HEK293 (cell line): ENCODE measurements around the gene ADAMTS13.

Source experiments
- CTCF ChIA-PET: fragments of 350-600 bp; formaldehyde crosslinking; extraction: SDS; loops from one replicate; lab custom pipeline; 2021; ENCODE audit warnings: antibody characterized with exemption; lab: Yijun Ruan, JAX
- POLR2A ChIA-PET: fragments of 300-600 bp; formaldehyde crosslinking; extraction: SDS; loops from one replicate; lab custom pipeline; 2020; ENCODE audit warnings: antibody characterized with exemption, inconsistent platforms; lab: Yijun Ruan, JAX
- H3K27ac ChIP-seq: fragments of 200-500 bp; sonication (Bioruptor generic); 2 replicates; pipeline ENCODE4 v1.5.1; 2014; ENCODE audit warnings: low read depth, low read length, control low read depth, inconsistent platforms; ENCODE audit errors: extremely low read depth
- H3K36me3 ChIP-seq, 2 experiments: fragments of 200-500 bp in 1 of 2; sonication (Bioruptor generic) in 1 of 2; 1 replicate in 1 of 2; 2 replicates in 1 of 2; pipeline ENCODE4 v1.5.1; 2014 to 2017; ENCODE audit warnings: inconsistent platforms in 2 of 2, low read length in 2 of 2; ENCODE audit not compliant: control insufficient read depth in 2 of 2, insufficient read depth in 1 of 2
- H3K4me1 ChIP-seq: fragments of 200-500 bp; sonication (Bioruptor generic); 2 replicates; pipeline ENCODE4 v1.5.1; 2014; ENCODE audit warnings: mild to moderate bottlenecking, low read length, inconsistent platforms; ENCODE audit not compliant: control insufficient read depth, insufficient read depth
- H3K4me3 ChIP-seq: 2 replicates; pipeline ENCODE4 v1.5.1; 2011; ENCODE audit warnings: low read depth, mild to moderate bottlenecking, control low read depth, low read length, moderate library complexity
- H3K9me3 ChIP-seq: fragments of 200-500 bp; sonication (Bioruptor generic); 2 replicates; pipeline ENCODE4 v1.5.1; 2014; ENCODE audit warnings: low read depth, low read length, inconsistent platforms; ENCODE audit not compliant: control insufficient read depth, insufficient read depth
- BCL11A ChIP-seq: fragments of 450-650 bp; formaldehyde crosslinking; IDR thresholded peaks from 2 replicates; pipeline ENCODE4 v1.5.1; 2016; ENCODE audit warnings: low read depth, missing biosample characterization, missing genetic modification characterization
- KLF16 ChIP-seq: fragments of 450-650 bp; formaldehyde crosslinking; IDR thresholded peaks from 2 replicates; pipeline ENCODE4 v1.5.1; 2017; ENCODE audit warnings: missing biosample characterization, missing genetic modification characterization
- KLF9 ChIP-seq: fragments of 450-650 bp; formaldehyde crosslinking; IDR thresholded peaks from 2 replicates; pipeline ENCODE4 v1.5.1; 2016; ENCODE audit warnings: missing biosample characterization, missing genetic modification characterization, low read depth
- MEIS1 ChIP-seq: sonication (generic); formaldehyde crosslinking; IDR thresholded peaks from 2 replicates; pipeline ENCODE4 v1.8.1; 2022; ENCODE audit warnings: missing genetic modification reagents, mild to moderate bottlenecking, borderline replicate concordance
- OVOL3 ChIP-seq: fragments of 450-650 bp; formaldehyde crosslinking; IDR thresholded peaks from 2 replicates; pipeline ENCODE4 v1.5.1; 2016; ENCODE audit warnings: missing biosample characterization, missing genetic modification characterization
- PRDM1 ChIP-seq: fragments of 450-650 bp; formaldehyde crosslinking; IDR thresholded peaks from 2 replicates; pipeline ENCODE4; 2016; ENCODE audit warnings: missing biosample characterization, missing genetic modification characterization
- PRDM2 ChIP-seq: fragments of 450-650 bp; formaldehyde crosslinking; IDR thresholded peaks from 2 replicates; pipeline ENCODE4 v1.5.1; 2016; ENCODE audit warnings: missing biosample characterization, missing genetic modification characterization, borderline replicate concordance
- ZNF140 ChIP-seq: fragments of 450-650 bp; formaldehyde crosslinking; IDR thresholded peaks from 2 replicates; pipeline ENCODE4 v1.5.1; 2016; ENCODE audit warnings: missing biosample characterization, missing genetic modification characterization
- ZNF175 ChIP-seq: fragments of 450-650 bp; formaldehyde crosslinking; IDR thresholded peaks from 2 replicates; pipeline ENCODE4 v1.5.1; 2016; ENCODE audit warnings: missing biosample characterization, missing genetic modification characterization
- ZNF266 ChIP-seq: fragments of 450-650 bp; formaldehyde crosslinking; IDR thresholded peaks from 2 replicates; pipeline ENCODE4 v1.5.1; 2016; ENCODE audit warnings: missing biosample characterization, missing genetic modification characterization, low read depth
- ZNF274 ChIP-seq, 2 experiments: fragments of 200-500 bp in 1 of 2; fragments of 450-650 bp in 1 of 2; sonication (Bioruptor generic) in 1 of 2; formaldehyde crosslinking in 1 of 2; IDR thresholded peaks; 2 replicates each; pipeline versions ENCODE4 v1.5.1 to v1.6.1; 2014 to 2016; ENCODE audit warnings: borderline replicate concordance in 1 of 2, inconsistent platforms in 1 of 2, low read length in 1 of 2, missing biosample characterization in 1 of 2, missing genetic modification characterization in 1 of 2
- ZNF302 ChIP-seq: fragments of 450-650 bp; formaldehyde crosslinking; IDR thresholded peaks from 2 replicates; pipeline ENCODE4 v1.5.1; 2016; ENCODE audit warnings: missing biosample characterization, missing genetic modification characterization, low read depth
- ZNF335 ChIP-seq: fragments of 450-650 bp; formaldehyde crosslinking; conservative IDR thresholded peaks from 2 replicates; pipeline ENCODE4 v1.5.1; 2016; ENCODE audit warnings: missing biosample characterization, missing genetic modification characterization
- ZNF48 ChIP-seq: fragments of 450-650 bp; formaldehyde crosslinking; IDR thresholded peaks from 2 replicates; pipeline ENCODE4 v1.5.1; 2016; ENCODE audit warnings: missing biosample characterization, missing genetic modification characterization
- ZNF501 ChIP-seq: fragments of 450-650 bp; formaldehyde crosslinking; IDR thresholded peaks from 2 replicates; pipeline ENCODE4 v1.5.1; 2016; ENCODE audit warnings: missing biosample characterization, missing genetic modification characterization
- ZNF514 ChIP-seq: fragments of 450-650 bp; formaldehyde crosslinking; IDR thresholded peaks from 2 replicates; pipeline ENCODE4 v1.5.1; 2016; ENCODE audit warnings: missing biosample characterization, missing genetic modification characterization
- ZNF529 ChIP-seq: fragments of 450-650 bp; formaldehyde crosslinking; IDR thresholded peaks from 2 replicates; pipeline ENCODE4 v1.5.1; 2017; ENCODE audit warnings: missing genetic modification characterization, missing biosample characterization; ENCODE audit not compliant: insufficient replicate concordance
- ZNF549 ChIP-seq: fragments of 450-650 bp; IDR thresholded peaks from 2 replicates; pipeline ENCODE4 v1.5.1; 2018; ENCODE audit warnings: missing biosample characterization, missing genetic modification characterization, mild to moderate bottlenecking, inconsistent platforms, moderate library complexity
- ZNF677 ChIP-seq: fragments of 450-650 bp; IDR thresholded peaks from 2 replicates; pipeline ENCODE4 v1.5.0; 2018; ENCODE audit warnings: missing biosample characterization, mild to moderate bottlenecking, missing genetic modification characterization, moderate library complexity

ADAMTS13 gene

GRCh38 chr9:133467101-133467500 is 44.9 kb downstream of the ADAMTS13 start (continued):
- TF ChIP-seq PRDM2 (tag by site-specific recombination) (no peak), PRDM1 (no peak), MEIS1 (CRISPR knock-in tag) (no peak)

GRCh38 chr9:133468374-133468773 is 46.2 kb downstream of the ADAMTS13 start:
- Histone ChIP-seq H3K4me1 (no peaks in the 10 kb centered on the region), H3K9me3 (no peaks in the 10 kb centered on the region), H3K36me3 (peaks cover 0 to 19% of the 10 kb centered on the region in 2 experiments; a peak in 1 of 3 replicates), H3K4me3 (no peak overlapping the region), H3K27ac (no peak overlapping the region)
- ChIA-PET POLR2A (interaction anchor here (1.1 to 2.4 kb wide), 3 partner anchors 9 to 11 kb away, joined by 4 to 12 read pairs (median 12); partner anchors contain the start of genes CACFD1 and SLC2A6), CTCF (no interaction called here)
- TF ChIP-seq ZNF266 (tag by site-specific recombination) (no peak), ZNF529 (tag by site-specific recombination) (no peak), ZNF302 (tag by site-specific recombination) (no peak), ZNF549 (tag by site-specific recombination) (no peak), ZNF48 (tag by site-specific recombination) (no peak), ZNF274 (IDR thresholded peaks at IDR 0.05; ENCODE audit: low read length) (no peak), ZNF274 (tag by site-specific recombination; IDR thresholded peaks at IDR 0.05; ENCODE audit: borderline replicate concordance) (no peak), ZNF335 (no peak), KLF9 (tag by site-specific recombination) (no peak), BCL11A (tag by site-specific recombination) (no peak), ZNF501 (tag by site-specific recombination) (no peak), KLF16 (tag by site-specific recombination) (no peak), OVOL3 (no peak), ZNF677 (no peak), ZNF140 (no peak), ZNF514 (tag by site-specific recombination) (no peak), ZNF175 (no peak)
- TF ChIP-seq, all 188 proteins: peak for 0
